Right renal cortex interstitium (tissue), 3 donors: Measurements from ENCODE around the gene EPS8L2. TPM values are rescaled to one million over a fixed set of nuclear protein-coding genes. Genes with fewer than 3 reads are reported as not detected.
A peak's percentile ranks its signal among the peaks of the same experiment; 100 is the strongest.

Experiments
- DNase-seq, 3 donors: peaks; one replicate each; pipeline ENCODE4 v3.0.0-alpha.2; 2013; ENCODE audit warnings: low read depth in 3 of 3, low spot score in 2 of 3
- polyA plus RNA-seq, 3 donors: library from polyadenylated mRNA; unstranded; fragments of 120-200 nt; gene quantifications; one replicate each; pipeline ENCODE4 v1.2.1, GENCODE V29; 2013; ENCODE audit not compliant: insufficient read length in 3 of 3

Gene EPS8L2
- 100 to 1,000 TPM in 1 of 3 donors, 10 to 100 TPM in 2; 89.8 to 112 (median 91.2) TPM for polyA plus RNA-seq

DNA sequence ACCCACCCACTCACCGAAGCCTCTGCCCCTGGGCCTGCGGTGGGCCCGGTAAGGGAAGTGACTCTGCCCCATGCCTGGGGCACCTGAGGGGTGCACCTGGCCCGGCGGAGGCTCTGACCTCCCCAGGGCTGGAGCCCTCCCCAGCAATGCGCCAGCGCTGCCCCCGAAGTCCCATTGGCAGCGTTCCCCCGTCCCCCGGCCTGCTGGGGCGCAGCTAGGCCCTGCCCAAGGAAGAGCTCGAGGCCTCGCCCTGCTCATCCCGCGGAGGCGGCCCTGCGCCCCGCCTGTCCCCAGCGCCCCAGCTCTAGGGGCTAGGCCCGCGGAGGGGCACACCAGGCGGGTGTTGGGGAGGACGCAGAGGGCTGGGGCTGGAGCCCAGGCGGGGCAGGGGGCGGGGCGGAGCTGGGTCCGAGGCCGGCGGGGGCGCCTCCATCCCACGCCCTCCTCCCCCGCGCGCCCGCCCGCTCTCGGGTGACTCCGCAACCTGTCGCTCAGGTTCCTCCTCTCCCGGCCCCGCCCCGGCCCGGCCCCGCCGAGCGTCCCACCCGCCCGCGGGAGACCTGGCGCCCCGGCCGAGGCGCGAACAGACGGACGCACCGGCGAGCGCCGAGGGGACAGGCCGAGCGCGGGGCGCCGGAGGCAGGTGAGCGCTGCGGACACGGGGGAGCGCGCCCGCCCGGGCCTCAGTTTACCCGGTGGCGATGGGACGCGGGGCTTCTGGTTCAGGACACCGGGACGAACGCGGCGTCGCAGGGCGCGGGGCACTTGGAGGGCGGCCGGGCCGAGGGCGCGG, at the start of gene EPS8L2:
TSS of gene EPS8L2 (plus strand) at position 586 of the 793 bp plus-strand sequence. CDS start 3,177 bp downstream, outside the sequence.
- DNase-seq, result no peak

DNA sequence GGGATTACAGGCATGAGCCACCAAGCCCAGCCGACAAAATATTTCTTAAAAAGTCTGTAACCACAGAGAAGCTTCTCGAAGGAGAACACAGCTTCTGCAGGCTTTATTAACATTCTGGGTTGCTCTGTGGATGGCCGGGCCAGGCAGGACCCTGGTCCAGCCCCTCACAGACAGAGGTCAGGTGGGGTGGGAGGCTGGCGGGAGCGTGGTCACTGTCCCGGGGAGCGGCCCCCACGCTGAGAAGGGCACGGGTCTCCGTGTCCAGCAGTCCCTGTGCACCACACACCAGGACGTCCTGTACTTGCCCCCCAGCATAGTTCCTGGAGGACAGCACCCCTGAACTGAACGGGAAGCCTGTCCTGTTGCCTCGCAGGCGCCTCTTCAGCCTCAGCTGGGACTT, 49.6 kb upstream of the EPS8L2 start:
- DNase-seq, result no peak

DNA sequence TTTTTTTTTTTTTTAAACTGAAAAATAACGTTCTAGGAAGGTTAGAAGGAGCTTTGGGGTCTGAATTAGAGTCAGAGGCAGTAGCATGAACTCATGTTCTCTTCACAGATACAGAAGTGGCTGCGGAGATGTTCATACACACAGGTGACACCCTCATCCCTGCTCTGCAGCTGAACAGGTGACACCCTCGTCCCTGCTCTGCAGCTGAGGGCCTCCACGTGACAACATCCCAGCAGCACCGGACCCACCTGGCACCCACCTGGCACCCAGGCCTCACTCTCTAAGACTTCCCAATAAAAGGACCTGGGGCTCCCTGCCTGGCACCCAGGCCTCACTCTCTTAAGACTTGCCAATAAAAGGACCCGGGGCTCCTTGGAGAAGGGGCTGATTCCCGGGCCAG, 49.2 kb upstream of the EPS8L2 start:
- DNase-seq, result no peak

DNA sequence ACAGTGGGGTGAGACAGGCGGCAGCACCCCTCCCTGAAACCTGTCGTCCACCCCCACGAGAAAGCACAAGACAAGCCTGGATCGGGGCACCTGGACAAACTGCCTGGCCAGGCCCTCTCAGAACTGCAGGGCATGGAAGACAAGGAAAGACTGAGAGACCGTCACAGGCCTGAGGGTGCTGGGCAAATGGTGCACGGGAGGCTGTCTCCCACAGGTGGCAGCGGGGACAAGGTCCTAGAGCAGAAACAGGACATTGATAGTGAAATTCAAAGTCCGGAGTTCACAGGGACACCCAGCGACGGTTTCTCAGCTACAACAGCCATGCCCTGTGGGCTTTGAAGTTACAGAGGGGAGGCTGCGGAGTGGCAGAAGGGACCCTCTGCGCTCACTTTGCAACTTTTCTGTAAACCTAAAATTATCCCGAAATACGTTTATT, 48.3 kb upstream of the EPS8L2 start:
- no peak for DNase-seq

DNA sequence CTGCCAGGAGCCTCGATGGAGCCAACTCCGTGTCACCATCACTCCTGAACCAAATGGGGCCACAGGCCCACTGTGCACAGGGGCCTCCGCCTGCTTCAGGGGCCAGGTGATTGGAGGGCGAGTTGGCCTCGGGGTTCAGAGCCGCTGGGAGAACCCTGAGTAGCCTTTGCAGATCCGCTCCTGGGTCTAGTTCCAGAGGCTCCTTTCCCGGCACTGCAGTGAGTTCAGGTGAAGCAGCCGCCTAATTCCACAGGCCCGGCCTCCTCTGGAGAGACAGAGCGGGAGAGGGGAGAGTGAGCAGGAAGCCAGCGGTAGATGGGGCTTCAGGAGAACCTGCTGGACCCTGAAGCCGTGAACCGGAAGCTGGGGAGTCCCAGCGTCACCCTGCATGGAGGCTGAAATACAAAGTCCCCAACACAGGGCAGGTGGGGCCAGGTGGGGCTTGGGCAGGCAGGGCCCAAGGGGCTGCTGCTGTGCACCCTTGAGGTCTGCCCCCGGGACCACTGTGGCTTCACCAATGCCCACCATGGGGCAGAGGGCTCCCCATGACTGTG, 46.4 kb upstream of the EPS8L2 start:
- DNase-seq, result no peak

DNA sequence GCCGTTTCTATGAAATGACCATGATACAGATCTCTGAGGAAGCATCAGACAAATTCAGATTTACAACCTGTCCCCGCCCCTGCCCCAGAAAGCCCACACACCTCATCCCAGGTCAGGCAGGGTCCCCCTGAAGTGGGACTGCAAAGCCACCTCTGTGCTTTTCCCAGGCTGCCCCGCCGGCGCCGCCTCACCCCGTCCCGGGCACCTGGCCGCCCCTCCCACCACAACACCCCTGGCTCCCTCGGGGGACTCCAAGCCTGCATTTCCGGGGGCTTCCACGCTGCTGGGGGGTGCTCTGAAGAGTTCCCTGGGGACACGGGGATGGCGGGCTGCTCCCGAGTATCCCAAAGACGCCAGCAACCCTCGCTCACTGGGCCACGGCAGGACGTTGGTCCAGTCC, 45.8 kb upstream of the EPS8L2 start:
- DNase-seq, result no peak

DNA sequence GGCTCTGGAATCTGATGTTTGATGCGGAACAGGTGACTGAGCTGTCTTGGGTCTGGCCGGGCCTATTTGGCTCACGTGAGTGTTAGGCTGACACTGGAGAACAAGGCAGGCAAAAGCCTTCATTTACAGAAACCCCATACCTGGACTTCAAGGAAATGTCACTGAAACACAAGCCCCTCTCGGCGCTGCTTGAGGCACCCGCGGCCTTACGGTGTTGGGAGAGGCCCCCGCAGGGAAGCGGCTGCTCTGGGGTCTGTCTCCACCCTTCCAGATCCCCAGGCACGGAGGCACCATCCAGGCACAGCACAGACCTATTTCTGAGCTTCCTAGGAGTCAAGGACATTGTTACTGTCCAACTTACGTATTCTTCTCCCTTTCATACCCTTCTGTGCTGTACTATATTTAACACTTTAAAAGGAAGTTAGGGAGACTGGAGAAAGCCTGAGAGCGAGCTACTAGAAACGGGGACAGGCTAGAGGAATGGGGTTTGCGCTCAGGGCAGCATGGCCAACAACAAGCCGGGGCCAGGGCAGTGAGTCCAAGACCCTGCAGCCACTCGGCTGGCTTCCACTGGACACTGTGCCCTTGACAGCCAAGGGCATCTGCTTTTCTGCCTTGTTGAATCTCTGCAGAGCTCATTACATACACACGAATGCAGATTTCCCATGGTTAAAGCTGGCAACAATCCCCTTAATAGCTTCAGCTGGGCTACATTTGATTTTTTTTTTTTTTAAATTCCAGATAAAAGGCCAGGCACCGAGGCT, 45.2 kb upstream of the EPS8L2 start:
- DNase-seq, result no peak

DNA sequence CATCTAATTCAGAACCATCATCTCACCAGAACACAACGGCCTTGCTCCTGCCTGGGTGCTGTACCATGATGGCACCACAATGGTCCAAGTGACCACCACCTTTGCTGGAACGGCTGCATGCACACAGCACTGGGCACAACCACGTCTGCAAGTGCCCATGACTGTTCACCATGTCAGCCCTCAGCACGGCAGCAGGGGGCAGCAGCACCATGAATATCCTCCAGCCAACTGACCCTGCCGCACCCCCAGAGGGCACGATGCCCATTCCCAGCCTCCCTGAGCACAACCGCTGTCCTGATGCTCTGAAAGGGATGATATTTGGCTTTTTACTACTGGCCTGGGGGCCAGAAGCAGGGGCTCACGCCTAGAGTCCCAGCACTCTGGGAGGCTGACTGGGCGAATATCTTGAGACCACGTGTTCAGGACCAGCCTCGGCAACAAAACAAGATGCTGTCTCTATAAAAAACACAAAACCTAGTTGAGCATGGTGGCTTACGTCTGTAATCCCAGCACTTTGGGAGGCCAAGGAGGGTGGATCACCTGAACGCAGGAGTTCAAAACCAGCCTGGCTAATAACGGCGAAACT, 43.2 kb upstream of the EPS8L2 start:
- DNase-seq, result no peak

DNA sequence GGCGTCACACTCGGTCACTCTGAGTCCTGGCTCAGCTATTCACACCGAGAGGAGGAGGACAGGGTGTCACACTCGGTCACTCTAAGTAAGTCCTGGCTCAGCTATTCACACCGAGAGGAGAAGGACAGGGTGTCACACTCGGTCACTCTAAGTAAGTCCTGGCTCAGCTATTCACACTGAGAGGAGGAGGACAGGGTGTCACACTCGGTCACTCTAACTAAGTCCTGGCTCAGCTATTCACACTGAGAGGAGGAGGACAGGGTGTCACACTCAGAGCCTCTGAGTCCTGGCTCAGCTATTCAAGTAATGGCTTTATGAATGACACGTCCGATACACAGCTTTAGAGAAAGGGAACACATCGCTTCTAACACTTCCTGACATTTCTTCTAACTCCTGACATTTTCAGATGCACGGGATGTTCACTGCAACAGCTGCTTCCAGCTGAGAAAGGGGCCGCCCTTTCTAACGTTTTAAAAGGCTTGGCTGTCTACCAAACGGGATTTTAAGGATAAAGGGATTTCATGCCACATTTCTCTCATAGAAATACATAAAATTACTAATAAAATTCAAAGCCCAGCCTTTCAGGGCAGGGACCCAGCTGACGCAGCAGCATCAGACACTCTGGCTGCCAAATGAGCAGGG, 40.8 kb upstream of the EPS8L2 start:
- DNase-seq, result peak in 2 of 3 donors; percentile 36 to 37

DNA sequence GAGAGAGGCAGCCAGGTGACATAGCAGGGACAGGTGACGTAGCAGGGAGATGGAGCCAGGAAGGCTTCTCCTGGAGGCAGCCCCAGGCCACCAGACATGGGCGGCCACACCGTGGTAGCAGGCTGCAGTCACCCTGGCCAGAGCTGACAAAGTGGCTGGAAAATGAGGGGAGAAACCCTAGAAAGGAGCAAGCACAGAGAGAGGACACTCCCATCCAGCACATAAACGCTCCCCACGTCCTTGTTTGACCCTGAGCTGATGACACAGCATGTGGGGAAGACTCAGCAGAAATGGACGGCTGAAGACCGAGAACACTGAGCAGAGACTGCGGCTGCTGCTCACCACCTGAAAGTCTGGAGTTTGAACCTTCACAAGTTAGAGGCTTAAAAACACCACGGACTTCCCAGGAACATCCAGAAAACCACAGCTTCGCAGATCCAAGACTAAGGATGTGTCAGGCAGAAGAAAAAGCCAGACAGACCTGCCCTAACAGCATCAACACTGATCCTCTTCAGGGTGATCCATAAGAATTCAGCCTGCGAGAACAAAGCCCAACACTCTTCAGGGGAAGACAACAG, 40.2 kb upstream of the EPS8L2 start:
- DNase-seq, result no peak

DNA sequence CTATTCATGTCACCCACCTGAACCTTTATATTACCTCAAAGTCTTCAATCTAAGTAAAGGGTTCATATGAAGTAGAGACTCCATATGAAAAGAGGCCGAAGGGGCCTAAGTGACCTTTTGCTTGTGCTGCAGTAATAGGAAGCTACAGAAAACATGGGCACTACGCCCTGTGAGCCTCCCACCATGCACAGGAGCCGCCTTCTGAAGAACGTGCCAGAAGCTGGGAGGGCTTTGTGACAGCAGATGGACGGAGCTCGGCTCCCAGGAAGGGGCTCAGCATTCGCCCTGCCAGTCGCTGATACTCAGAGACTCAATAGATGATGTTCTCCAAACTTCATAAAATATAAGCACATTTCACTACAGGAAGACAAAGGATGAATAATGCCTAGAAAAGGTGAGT, 32.2 kb upstream of the EPS8L2 start:
- DNase-seq, result no peak

DNA sequence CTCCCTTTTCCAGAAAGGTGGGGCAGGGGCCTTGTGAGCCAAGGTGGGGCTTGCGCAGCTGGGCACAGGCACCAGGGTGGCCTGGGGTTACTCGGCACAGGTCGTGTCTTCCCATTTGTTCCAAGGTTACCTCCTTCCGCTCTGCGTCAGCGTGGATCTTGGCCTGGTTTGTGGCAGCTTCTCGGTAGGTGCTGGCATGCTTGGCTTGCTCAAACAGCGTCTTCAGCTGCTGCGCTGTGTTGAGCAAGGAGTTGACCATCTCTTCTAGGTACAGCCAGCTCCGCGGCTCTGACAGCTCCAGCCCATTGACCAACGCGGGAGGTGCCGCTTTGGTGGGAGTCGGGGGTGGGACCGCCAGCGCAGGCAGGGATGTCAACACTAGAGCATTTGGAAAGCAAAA, 31.6 kb upstream of the EPS8L2 start:
- DNase-seq, result no peak

DNA sequence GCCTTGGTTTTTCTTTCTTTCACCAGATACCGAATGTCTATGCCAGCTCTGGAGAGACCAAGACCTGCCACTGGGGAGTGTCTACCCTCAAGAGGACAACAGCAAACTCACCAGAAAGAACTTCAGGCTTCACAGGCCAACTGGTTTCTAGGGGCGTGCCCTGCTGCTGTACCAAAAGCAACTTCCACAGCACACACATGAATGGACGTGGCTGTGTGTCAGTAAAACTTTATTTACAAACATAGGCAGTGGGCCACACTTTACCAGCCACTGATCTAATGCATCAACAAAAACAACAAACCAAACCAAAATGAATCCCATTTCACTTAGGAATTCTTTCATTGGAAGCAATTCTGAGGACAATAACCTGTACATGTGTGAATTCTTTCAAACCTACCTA, 27.7 kb upstream of the EPS8L2 start:
- DNase-seq, result no peak

DNA sequence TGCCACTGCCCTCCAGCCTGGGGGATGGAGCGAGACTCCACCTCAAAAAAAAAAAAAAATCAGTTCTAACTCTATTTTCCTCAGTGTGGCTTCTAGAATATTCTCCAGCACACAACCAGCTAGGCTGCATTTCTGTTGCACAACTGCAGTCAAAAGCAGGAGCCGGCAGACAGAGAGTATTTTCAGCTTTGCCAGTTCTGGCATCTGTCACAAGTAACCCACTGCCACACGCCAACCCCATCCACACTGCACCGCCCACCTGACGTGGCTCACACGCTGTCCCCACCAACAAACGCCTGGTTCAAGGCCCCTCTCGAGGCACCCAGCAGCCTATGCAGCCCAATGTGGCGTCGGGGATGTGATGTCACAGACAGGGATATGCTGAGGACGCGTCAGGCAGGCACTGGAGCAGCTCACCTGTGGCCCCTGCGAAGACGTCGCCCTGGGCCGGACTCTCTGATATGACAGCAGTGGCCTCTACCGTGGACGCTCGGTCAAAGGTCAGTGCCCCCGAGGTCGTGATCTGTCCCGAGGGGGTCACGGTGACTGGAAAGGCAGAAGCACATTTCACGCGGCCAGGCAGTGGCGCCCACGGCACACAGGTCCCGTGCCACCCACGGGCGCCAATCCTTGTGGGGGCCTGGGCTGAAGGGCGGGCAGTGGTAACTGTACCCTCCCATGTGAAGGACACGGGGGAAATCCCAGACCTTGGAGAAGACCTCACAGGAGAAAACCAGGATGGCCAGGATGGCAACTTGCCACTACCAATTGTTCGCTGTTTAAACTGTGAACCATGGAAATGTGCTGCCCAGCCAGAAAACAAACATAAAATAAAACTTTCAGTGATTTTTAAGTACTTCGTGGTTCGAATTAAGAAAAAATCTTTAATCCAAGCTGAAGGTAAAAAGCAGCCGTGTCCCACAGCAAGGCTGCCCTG, 26.5 kb upstream of the EPS8L2 start:
- no peak for DNase-seq

DNA sequence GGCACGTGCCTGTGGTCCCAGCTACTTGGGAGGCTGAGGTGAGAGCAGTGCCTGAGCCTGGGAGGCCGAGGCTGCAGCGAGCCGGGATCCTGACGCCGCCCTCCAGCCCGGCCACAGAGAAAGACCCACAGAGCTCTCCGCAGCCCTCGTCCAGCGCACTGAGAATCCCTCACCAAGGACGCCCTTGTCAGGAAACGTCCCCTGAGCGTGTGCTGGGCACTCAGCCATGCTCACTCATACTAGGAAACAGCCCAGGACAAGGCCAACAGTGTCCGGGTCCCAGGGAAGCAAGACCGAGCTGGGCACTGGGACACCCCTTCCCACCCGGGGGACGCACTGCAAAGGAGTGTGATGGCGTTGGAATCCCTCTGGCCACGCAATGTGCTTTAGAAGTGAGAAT, 25.6 kb upstream of the EPS8L2 start:
- DNase-seq, result no peak

DNA sequence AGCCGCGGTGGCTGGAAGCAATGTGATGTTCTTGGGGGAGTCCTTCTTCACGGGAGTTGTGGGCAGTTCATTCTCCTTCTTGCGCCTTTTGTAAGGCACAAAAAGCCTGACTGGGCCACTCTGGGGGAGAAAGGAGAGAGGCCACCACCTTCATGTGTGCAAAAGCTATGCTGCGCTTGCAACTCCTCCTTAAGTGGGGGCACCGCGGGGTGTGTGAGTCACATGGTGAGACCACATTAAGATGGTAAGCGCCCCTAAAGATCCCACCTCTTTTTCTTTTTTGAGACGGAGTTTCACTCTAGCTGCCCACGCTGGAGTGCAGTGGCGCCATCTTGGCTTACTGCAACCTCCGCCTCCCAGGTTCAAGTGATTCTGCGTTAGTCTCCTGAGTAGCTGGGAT, 25.1 kb upstream of the EPS8L2 start:
- no peak for DNase-seq

DNA sequence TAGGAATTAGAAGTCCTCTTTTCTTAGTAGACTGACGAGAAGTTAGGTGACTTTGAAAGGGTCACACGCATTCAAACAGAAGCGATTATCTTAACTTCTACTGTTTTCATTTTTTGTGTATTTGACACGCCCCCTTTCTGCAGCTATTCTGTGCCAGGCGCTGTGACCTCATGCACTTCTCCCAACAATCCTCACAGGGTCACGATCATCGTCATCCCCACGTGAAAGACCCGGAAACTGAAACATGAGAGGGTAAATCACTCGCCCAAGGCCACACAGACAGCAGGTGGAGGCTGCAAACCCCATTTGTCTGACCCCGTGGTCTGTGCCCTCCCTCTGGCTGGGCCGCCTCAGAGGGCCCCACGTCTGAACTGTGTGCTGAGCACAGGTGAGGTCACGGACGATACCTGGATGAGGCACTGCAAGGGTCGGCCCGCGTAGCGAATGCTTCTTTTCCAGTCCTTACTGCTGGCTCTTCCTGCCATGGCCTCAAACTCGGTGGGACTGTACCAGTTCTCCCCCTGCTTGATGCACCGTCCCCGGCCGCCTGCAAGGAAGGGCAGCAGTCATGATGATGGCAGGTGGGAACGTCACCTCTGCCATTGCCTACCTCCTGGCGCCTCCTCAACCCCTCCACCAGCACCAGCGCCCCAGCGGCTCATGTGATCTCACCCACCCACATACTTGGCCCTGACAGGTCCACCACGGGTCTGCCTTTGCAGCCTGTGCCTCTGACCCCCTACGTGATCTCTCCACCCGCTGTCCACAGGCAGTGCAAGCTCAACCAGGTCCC, 19.4 kb upstream of the EPS8L2 start:
- no peak for DNase-seq

DNA sequence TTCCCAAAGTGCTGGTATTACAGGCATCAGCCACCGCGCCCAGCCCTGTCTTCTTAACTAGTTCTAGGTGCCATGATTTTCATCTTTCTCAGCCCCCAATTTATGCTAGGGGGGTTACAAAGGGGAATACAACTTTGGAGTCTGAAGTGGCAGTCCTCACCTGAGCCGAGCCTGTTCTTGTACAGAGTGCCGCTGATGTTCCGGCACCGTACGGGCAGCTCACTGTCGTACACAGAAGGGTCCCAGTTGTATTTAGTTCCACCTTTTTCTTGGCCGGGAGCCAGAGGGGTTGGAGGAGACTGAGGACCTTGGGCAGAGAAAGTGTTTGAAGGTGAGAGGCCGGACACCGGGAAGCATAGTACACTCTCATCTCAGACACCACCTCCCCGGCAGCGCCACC, 18.3 kb upstream of the EPS8L2 start:
- no peak for DNase-seq

DNA sequence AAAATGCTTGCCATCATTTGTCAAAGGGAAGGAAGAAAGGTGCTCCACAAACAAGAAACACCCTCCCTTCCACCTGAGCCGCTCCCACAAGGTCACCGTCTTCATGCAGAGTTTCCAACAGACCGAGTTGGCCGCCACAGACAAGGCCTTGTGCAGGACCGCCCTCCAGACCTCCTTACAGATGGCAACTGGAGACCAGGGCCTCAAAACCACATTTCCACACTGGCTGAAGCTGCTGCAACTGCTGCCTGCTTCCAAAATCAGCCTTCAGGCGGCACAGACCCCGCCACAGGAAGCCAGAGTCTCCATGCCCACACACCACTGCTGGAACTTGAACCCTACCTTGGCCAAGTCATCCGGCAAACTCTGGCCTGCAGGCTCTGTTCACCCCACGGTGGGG, 17.4 kb upstream of the EPS8L2 start:
- no peak for DNase-seq
